HepG2 (cell line): ENCODE measurements around the gene TRIM25. TPM values are rescaled to one million over a fixed set of nuclear protein-coding genes. Genes with fewer than 3 reads are reported as not detected.

Experiments
- FOXM1 ChIP-seq: sonication (generic); formaldehyde crosslinking; IDR thresholded peaks from 2 replicates; pipeline ENCODE4 v1.5.0; 2020; ENCODE audit warnings: missing genetic modification reagents
- FUBP1 ChIP-seq: sonication (generic); formaldehyde crosslinking; IDR thresholded peaks from 2 replicates; pipeline ENCODE4 v1.5.1; 2020; ENCODE audit warnings: missing genetic modification reagents, mild to moderate bottlenecking, borderline replicate concordance
- HIVEP1 ChIP-seq: sonication (generic); formaldehyde crosslinking; IDR thresholded peaks from 2 replicates; pipeline ENCODE4 v1.4.0; 2020; ENCODE audit warnings: mild to moderate bottlenecking, missing genetic modification reagents
- KAT8 ChIP-seq: IDR thresholded peaks from 2 replicates; pipeline ENCODE4 v1.6.1; 2016; ENCODE audit warnings: missing genetic modification reagents, missing compliant biosample characterization
- NR2F6 ChIP-seq, 2 experiments: IDR thresholded peaks; 2 replicates each; pipeline ENCODE4 v1.6.1; 2016; ENCODE audit warnings: antibody characterized with exemption in 1 of 2, mild to moderate bottlenecking in 1 of 2
- RAD51 ChIP-seq: fragments of 450-650 bp; IDR thresholded peaks from 2 replicates; pipeline ENCODE4 v1.6.1; 2016; ENCODE audit warnings: borderline replicate concordance
- TEF ChIP-seq: sonication (generic); formaldehyde crosslinking; IDR thresholded peaks from 2 replicates; pipeline ENCODE4 v1.5.0; 2020; ENCODE audit warnings: missing genetic modification reagents
- ZBTB8A ChIP-seq: sonication (generic); formaldehyde crosslinking; IDR thresholded peaks from 2 replicates; pipeline ENCODE4 v1.4.0; 2020; ENCODE audit warnings: mild to moderate bottlenecking, low read depth, missing genetic modification reagents, borderline replicate concordance
- ZKSCAN5 ChIP-seq: sonication (generic); formaldehyde crosslinking; IDR thresholded peaks from 2 replicates; pipeline ENCODE4 v1.5.1; 2020; ENCODE audit warnings: mild to moderate bottlenecking, missing genetic modification reagents
- ZNF253 ChIP-seq: sonication (generic); formaldehyde crosslinking; IDR thresholded peaks from 2 replicates; pipeline ENCODE4 v1.8.0; 2022; ENCODE audit warnings: mild to moderate bottlenecking, missing genetic modification reagents, borderline replicate concordance
- ZNF350 ChIP-seq: sonication (generic); formaldehyde crosslinking; IDR thresholded peaks from 2 replicates; pipeline ENCODE4 v1.4.0; 2020; ENCODE audit warnings: mild to moderate bottlenecking, low read depth, missing genetic modification reagents, borderline replicate concordance
- ZNF382 ChIP-seq: sonication (generic); formaldehyde crosslinking; IDR thresholded peaks from 2 replicates; pipeline ENCODE4 v1.5.0; 2020; ENCODE audit warnings: missing genetic modification reagents, mild to moderate bottlenecking, borderline replicate concordance
- ZNF550 ChIP-seq: sonication (generic); formaldehyde crosslinking; IDR thresholded peaks from 2 replicates; pipeline ENCODE4 v1.4.0; 2020; ENCODE audit warnings: mild to moderate bottlenecking, missing genetic modification reagents, borderline replicate concordance
- polyA plus RNA-seq, 8 experiments: library from polyadenylated mRNA; depleted of rRNA in 3 of 8; stranded (reverse) in 7 of 8; unstranded in 1 of 8; fragments of >200 nt; fragmentation: Illumina TruSeq in 4 of 8; extraction: Trizol in 4 of 8; gene quantifications; 2 replicates each; pipeline versions ENCODE4 v1.2.1 to v1.2.3, GENCODE V29; 2011 to 2016; ENCODE audit warnings: low read depth in 4 of 8, missing spikeins in 1 of 8, mixed read lengths in 1 of 8; ENCODE audit not compliant: insufficient read depth in 1 of 8
- total RNA-seq, 5 experiments: library from RNA; depleted of rRNA; stranded (reverse); fragments of >200 nt; fragmentation: Illumina TruSeq; extraction: Trizol; gene quantifications; 2 replicates each; pipeline ENCODE4 v1.2.3, GENCODE V29; 2016; ENCODE audit warnings: low read depth in 1 of 5
- TF ChIP-seq, protein P1 (sequence below): IDR thresholded peaks from 2 replicates; pipeline ENCODE4 v1.6.1; 2016; ENCODE audit warnings: low read depth, missing genetic modification reagents, missing compliant biosample characterization
- TF ChIP-seq, protein P2 (sequence below): sonication (generic); formaldehyde crosslinking; IDR thresholded peaks from 2 replicates; pipeline ENCODE4 v1.5.0; 2020; ENCODE audit warnings: missing genetic modification reagents, mild to moderate bottlenecking, borderline replicate concordance
- TF ChIP-seq, protein P3 (sequence below): sonication (generic); formaldehyde crosslinking; IDR thresholded peaks from 2 replicates; pipeline ENCODE4 v1.4.0; 2020; ENCODE audit warnings: mild to moderate bottlenecking, missing genetic modification reagents, borderline replicate concordance

Gene TRIM25
- total and polyA plus RNA-seq, 2 of the 13 experiments (the other 11 are each of a cell fraction or from before 2014, with no cell fraction given) = 30.8 to 42.2 TPM

GRCh38 chr17:56913867-56914580 is at the start of gene TRIM25 (continued):
- TF ChIP-seq FUBP1 (no peak), HIVEP1 (CRISPR knock-in tag) (peak; percentile 60; the same call in 1 of the 2 replicates), ZNF550 (CRISPR knock-in tag) (peak; percentile 21), ZKSCAN5 (CRISPR knock-in tag) (no peak), ZNF382 (CRISPR knock-in tag) (no peak), FOXM1 (CRISPR knock-in tag) (no peak), TEF (CRISPR knock-in tag) (peak; percentile 76), ZBTB8A (CRISPR knock-in tag) (peak; percentile 82; the same call in 1 of the 2 replicates), NR2F6 (IDR thresholded peaks at IDR 0.05) (no peak), NR2F6 (CRISPR knock-in tag; IDR thresholded peaks at IDR 0.05) (peak; percentile 68; the same call in 1 of the 2 replicates), RAD51 (peak; percentile 85), KAT8 (CRISPR knock-in tag) (peak; percentile 83), ZNF253 (no peak), ZNF350 (CRISPR knock-in tag) (peak; percentile 96)
- TF ChIP-seq, protein P1, sequence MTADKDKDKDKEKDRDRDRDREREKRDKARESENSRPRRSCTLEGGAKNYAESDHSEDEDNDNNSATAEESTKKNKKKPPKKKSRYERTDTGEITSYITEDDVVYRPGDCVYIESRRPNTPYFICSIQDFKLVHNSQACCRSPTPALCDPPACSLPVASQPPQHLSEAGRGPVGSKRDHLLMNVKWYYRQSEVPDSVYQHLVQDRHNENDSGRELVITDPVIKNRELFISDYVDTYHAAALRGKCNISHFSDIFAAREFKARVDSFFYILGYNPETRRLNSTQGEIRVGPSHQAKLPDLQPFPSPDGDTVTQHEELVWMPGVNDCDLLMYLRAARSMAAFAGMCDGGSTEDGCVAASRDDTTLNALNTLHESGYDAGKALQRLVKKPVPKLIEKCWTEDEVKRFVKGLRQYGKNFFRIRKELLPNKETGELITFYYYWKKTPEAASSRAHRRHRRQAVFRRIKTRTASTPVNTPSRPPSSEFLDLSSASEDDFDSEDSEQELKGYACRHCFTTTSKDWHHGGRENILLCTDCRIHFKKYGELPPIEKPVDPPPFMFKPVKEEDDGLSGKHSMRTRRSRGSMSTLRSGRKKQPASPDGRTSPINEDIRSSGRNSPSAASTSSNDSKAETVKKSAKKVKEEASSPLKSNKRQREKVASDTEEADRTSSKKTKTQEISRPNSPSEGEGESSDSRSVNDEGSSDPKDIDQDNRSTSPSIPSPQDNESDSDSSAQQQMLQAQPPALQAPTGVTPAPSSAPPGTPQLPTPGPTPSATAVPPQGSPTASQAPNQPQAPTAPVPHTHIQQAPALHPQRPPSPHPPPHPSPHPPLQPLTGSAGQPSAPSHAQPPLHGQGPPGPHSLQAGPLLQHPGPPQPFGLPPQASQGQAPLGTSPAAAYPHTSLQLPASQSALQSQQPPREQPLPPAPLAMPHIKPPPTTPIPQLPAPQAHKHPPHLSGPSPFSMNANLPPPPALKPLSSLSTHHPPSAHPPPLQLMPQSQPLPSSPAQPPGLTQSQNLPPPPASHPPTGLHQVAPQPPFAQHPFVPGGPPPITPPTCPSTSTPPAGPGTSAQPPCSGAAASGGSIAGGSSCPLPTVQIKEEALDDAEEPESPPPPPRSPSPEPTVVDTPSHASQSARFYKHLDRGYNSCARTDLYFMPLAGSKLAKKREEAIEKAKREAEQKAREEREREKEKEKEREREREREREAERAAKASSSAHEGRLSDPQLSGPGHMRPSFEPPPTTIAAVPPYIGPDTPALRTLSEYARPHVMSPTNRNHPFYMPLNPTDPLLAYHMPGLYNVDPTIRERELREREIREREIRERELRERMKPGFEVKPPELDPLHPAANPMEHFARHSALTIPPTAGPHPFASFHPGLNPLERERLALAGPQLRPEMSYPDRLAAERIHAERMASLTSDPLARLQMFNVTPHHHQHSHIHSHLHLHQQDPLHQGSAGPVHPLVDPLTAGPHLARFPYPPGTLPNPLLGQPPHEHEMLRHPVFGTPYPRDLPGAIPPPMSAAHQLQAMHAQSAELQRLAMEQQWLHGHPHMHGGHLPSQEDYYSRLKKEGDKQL = peak; percentile 13; the same call in 1 of the 2 replicates
- TF ChIP-seq, protein P2, sequence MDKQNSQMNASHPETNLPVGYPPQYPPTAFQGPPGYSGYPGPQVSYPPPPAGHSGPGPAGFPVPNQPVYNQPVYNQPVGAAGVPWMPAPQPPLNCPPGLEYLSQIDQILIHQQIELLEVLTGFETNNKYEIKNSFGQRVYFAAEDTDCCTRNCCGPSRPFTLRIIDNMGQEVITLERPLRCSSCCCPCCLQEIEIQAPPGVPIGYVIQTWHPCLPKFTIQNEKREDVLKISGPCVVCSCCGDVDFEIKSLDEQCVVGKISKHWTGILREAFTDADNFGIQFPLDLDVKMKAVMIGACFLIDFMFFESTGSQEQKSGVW = 0 out of 2 replicates have a peak, but pooled peaks have one; percentile 57
- TF ChIP-seq, protein P3, sequence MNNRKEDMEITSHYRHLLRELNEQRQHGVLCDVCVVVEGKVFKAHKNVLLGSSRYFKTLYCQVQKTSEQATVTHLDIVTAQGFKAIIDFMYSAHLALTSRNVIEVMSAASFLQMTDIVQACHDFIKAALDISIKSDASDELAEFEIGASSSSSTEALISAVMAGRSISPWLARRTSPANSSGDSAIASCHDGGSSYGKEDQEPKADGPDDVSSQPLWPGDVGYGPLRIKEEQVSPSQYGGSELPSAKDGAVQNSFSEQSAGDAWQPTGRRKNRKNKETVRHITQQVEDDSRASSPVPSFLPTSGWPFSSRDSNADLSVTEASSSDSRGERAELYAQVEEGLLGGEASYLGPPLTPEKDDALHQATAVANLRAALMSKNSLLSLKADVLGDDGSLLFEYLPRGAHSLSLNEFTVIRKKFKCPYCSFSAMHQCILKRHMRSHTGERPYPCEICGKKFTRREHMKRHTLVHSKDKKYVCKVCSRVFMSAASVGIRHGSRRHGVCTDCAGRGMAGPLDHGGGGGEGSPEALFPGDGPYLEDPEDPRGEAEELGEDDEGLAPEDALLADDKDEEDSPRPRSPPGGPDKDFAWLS (CRISPR knock-in tag) = peak; percentile 90
